Mucosa of descending colon (tissue), 3 donors: ENCODE measurements around the gene UTS2. TPM values are rescaled to one million over a fixed set of nuclear protein-coding genes. Genes with fewer than 3 reads are reported as not detected.

Experiments
- ATAC-seq: fragments of 200-7000 bp; cut with Tn5 transposase; one replicate; pipeline ENCODE4 v1.9.1; 2020; ENCODE audit warnings: mild to moderate bottlenecking, moderate library complexity
- DNase-seq, 3 donors: peaks; one replicate each; pipeline ENCODE4 v3.0.0-alpha.2; 2020
- H3K36me3 ChIP-seq: fragments of 200-600 bp; one replicate; pipeline ENCODE4 v1.8.0; 2021; ENCODE audit warnings: low read depth, mild to moderate bottlenecking
- H3K4me1 ChIP-seq: fragments of 200-600 bp; one replicate; pipeline ENCODE4 v1.8.0; 2021; ENCODE audit warnings: low read depth, mild to moderate bottlenecking
- H3K4me3 ChIP-seq: fragments of 200-600 bp; one replicate; pipeline ENCODE4 v1.8.0; 2021; ENCODE audit warnings: mild to moderate bottlenecking
- H3K9me3 ChIP-seq: fragments of 200-600 bp; one replicate; pipeline ENCODE4 v1.8.0; 2021; ENCODE audit warnings: mild to moderate bottlenecking
- intact Hi-C, 2 donors: fragments of 100-400 bp; cut with DNase I in 1 of 2; cut with micrococcal nuclease in 1 of 2; formaldehyde crosslinking; loops; one replicate each; pipeline versions ENCODE4 v1.11.0 to v1.11.1; 2022; cut with DNase I, micrococcal nuclease
- total RNA-seq, 3 donors: library from RNA; stranded (reverse); fragmentation: NEBNext Ultra II Directional in 2 of 3; extraction: Animal tissue kit (Norgen Biotek cat#: 25700) in 2 of 3; gene quantifications; one replicate each; pipeline versions ENCODE4 v1.2.1 to v1.2.4, GENCODE V29; 2021 to 2023
- TF ChIP-seq, protein P1 (sequence below): fragments of 200-600 bp; IDR thresholded peaks from one replicate; pipeline ENCODE4 v1.8.0; 2022; ENCODE audit warnings: antibody characterized with exemption, mild to moderate bottlenecking
- donor health status: DM: no; HTN: no; CAD: no; lungs with moderate emphysema.
- donor health status: DM: no; HTN: no; CAD: no.
- donor health status: DM: no; HTN: yes; CAD: no.

The UTS2 gene
- total RNA-seq, 3 donors from 2014 or later: 0.17 TPM; not detected in 2

DNA sequence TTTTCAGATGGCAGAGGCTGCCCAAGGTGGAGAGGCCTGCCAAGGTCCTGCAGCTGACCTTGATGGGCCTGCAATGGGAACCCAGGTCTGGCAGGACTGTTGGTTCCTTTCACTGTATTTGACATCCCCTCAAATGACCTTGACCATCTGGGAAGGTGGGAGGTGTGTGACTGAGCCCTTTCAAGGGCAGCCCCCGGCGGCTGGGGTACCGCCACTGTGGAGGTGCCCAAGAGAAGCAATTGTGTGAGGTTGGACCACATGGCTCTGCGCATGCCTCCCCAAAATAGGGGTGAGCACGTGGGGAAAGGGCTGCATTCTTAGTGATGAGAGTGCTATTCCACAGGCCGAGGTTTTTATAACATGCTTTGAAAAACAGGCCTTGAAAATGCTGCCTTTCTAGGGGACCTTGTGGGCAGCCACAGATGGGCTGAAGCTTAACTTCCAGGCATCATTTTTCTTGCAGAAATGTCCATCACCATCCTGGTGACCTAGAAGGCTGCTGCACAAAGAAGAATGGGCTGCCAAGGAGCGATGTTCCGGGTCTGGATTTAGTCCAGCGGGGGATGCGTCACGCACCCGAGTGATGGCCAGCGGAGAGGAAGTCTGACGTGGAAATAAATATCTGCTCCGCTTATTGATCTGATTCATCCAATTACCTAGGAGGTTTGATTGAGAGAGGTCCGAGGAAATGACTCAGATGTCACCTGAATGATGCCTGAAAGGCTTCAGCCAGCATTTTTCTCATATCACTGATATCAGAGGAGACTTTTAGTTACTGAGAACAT is 16.5 kb upstream of the UTS2 start:
- H3K4me1 ChIP-seq: no peaks in the 10 kb centered on the region
- H3K36me3 ChIP-seq: no peaks in the 10 kb centered on the region
- DNase-seq (no peak), ATAC-seq (no peak)
- no peaks in the 10 kb centered on the region for H3K9me3 ChIP-seq
- TF ChIP-seq, protein P1, sequence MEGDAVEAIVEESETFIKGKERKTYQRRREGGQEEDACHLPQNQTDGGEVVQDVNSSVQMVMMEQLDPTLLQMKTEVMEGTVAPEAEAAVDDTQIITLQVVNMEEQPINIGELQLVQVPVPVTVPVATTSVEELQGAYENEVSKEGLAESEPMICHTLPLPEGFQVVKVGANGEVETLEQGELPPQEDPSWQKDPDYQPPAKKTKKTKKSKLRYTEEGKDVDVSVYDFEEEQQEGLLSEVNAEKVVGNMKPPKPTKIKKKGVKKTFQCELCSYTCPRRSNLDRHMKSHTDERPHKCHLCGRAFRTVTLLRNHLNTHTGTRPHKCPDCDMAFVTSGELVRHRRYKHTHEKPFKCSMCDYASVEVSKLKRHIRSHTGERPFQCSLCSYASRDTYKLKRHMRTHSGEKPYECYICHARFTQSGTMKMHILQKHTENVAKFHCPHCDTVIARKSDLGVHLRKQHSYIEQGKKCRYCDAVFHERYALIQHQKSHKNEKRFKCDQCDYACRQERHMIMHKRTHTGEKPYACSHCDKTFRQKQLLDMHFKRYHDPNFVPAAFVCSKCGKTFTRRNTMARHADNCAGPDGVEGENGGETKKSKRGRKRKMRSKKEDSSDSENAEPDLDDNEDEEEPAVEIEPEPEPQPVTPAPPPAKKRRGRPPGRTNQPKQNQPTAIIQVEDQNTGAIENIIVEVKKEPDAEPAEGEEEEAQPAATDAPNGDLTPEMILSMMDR: no peak
- intact Hi-C loops: no loop called here
- H3K4me3 ChIP-seq: no peak overlapping the region

- ATAC-seq: no peak
- H3K4me3 ChIP-seq: no peak overlapping the region
Measured at GRCh38 chr1:7868070-7868780, 15.4 kb upstream of the UTS2 start.

DNA sequence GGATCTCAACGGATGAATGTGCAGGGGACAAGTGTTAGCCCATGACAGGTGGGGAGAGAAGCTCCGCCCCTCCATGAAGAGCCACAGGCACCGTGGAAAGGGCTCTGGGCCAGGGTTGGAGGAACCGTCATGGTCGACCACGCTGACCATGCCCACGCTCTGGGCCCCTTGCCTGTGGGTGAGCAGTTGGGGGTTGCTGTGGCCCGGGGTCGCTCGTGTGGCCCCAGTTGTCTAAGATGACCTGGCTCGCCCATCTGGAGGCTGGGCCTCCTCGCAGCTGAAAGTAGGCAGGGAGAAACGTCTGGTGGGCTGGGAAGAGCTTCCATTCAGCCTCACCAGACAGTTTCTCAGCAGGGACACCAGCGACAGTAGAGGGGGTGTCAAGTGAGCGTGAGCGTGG is 13.1 kb upstream of the UTS2 start:
- H3K4me3 ChIP-seq: no peak overlapping the region
- no peaks in the 10 kb centered on the region for H3K36me3 ChIP-seq
- TF ChIP-seq, protein P1: no peak
- H3K4me1 ChIP-seq: no peaks in the 10 kb centered on the region
- DNase-seq (no peak), ATAC-seq (no peak)
- intact Hi-C loops: no loop called here
- no peaks in the 10 kb centered on the region for H3K9me3 ChIP-seq

More at GRCh38 chr1:7868070-7868780, 15.4 kb upstream of the UTS2 start:
- no peak for DNase-seq
- TF ChIP-seq, protein P1: no peak
- Histone ChIP-seq H3K36me3 (no peaks in the 10 kb centered on the region), H3K4me1 (no peaks in the 10 kb centered on the region), H3K9me3 (no peaks in the 10 kb centered on the region)
- intact Hi-C loops: no loop called here

GRCh38 chr1:7863756-7864328 is 11.0 kb upstream of the UTS2 start:
- ATAC-seq (no peak), DNase-seq (no peak)
- Histone ChIP-seq H3K4me1 (no peaks in the 10 kb centered on the region), H3K36me3 (no peaks in the 10 kb centered on the region), H3K4me3 (no peak overlapping the region), H3K9me3 (no peaks in the 10 kb centered on the region)
- TF ChIP-seq, protein P1: no peak
- intact Hi-C loops: no loop called here

DNA sequence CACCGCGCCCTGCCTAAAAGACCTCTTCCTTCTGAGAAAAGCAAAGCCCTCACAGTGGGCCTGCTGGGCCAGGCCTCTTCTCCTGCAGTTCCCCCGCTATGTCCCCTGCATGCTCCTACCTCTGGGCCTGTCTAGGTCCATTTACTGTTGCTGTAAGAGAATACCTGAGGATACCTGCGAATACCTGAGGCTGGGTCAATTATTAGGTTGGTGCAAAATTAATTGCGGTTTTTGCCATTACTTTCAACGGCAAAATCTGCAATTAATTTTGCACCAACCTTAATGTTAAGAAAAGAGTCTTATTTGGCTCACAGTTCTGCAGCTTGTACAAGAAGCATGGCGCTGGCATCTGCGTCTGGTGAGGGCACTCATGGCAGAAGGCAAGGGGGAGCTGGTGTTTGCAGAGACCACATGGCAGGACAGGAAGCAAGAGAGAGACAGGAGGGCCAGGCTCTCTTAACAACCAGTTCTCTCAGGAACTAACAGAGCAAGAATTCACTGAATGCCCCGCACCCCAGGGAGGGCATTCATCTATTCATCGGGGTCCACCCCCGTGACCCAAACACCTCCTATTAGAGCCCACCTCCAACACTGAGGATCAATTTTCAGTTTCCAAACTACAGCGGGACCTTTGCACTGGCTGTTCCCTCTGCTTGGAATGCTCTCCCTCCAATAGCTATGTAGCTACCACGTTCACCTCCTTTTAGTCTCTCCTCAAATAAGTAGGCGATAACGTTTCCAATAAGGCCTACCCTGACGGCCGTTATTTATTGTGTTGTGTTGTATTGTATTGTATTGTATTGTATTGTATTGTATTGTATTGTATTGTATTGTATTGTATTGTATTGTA is 9.6 kb upstream of the UTS2 start:
- DNase-seq (no peak), ATAC-seq (no peak)
- intact Hi-C loops: no loop called here
- Histone ChIP-seq H3K4me3 (no peak overlapping the region), H3K9me3 (no peaks in the 10 kb centered on the region), H3K4me1 (no peaks in the 10 kb centered on the region), H3K36me3 (no peaks in the 10 kb centered on the region)
- TF ChIP-seq, protein P1: no peak
